Fibroblast of lung (primary cell): ENCODE results near the gene CAMKK1. TPM values are rescaled to one million over a fixed set of nuclear protein-coding genes. Genes with fewer than 3 reads are reported as not detected.
A peak's percentile ranks its signal among the peaks of the same experiment; 100 is the strongest.

Source experiments
- DNase-seq, 2 donors: peaks; one replicate each; pipeline versions ENCODE4 v3.0.0 to v3.0.0-alpha.2; 2010; ENCODE audit warnings: low read depth in 2 of 2
- H2AFZ ChIP-seq: 2 replicates; pipeline ENCODE4 v1.5.1; 2012; ENCODE audit warnings: low read length, control low read depth, inconsistent platforms
- H3K27ac ChIP-seq: 2 replicates; pipeline ENCODE4 v1.5.1; 2011; ENCODE audit warnings: low read length, control low read depth; ENCODE audit not compliant: insufficient read depth
- H3K27me3 ChIP-seq: 2 replicates; pipeline ENCODE4 v1.5.1; 2011; ENCODE audit warnings: mild to moderate bottlenecking, low read length; ENCODE audit not compliant: control insufficient read depth, insufficient read depth
- H3K36me3 ChIP-seq: 2 replicates; pipeline ENCODE4 v1.5.1; 2011; ENCODE audit warnings: low read length; ENCODE audit not compliant: control insufficient read depth, insufficient read depth
- H3K4me1 ChIP-seq: 2 replicates; pipeline ENCODE4 v1.5.1; 2011; ENCODE audit warnings: low read length; ENCODE audit not compliant: control insufficient read depth, insufficient read depth; ENCODE audit errors: extremely low read depth
- H3K4me2 ChIP-seq: 2 replicates; pipeline ENCODE4 v1.5.1; 2011; ENCODE audit warnings: low read length, control low read depth; ENCODE audit not compliant: insufficient read depth; ENCODE audit errors: extremely low read depth
- H3K4me3 ChIP-seq, 4 experiments: fragments of 200-600 bp in 1 of 4; sonication (generic) in 1 of 4; replicated peaks in 1 of 4; 2 replicates each; pipeline ENCODE4 v1.5.1; 2011 to 2016; ENCODE audit warnings: low read length in 4 of 4, low read depth in 3 of 4, mild to moderate bottlenecking in 3 of 4, control low read depth in 2 of 4, inconsistent platforms in 1 of 4, mixed read lengths in 1 of 4; ENCODE audit not compliant: insufficient read depth in 1 of 4; ENCODE audit errors: control extremely low read depth in 1 of 4
- H3K79me2 ChIP-seq: 2 replicates; pipeline ENCODE4 v1.5.1; 2012; ENCODE audit warnings: mild to moderate bottlenecking, low read length, inconsistent platforms; ENCODE audit not compliant: control insufficient read depth, insufficient read depth
- H3K9ac ChIP-seq: 2 replicates; pipeline ENCODE4 v1.5.1; 2011; ENCODE audit warnings: mild to moderate bottlenecking, low read length, control low read depth; ENCODE audit not compliant: insufficient read depth
- H3K9me3 ChIP-seq: 2 replicates; pipeline ENCODE4 v1.5.1; 2012; ENCODE audit warnings: low read depth, low read length; ENCODE audit not compliant: control insufficient read depth, insufficient read depth
- H4K20me1 ChIP-seq: 2 replicates; pipeline ENCODE4 v1.5.1; 2011; ENCODE audit warnings: low read length; ENCODE audit not compliant: control insufficient read depth, insufficient read depth; ENCODE audit errors: extremely low read depth
- CTCF ChIP-seq, 2 donors: IDR thresholded peaks in 1 of 2; conservative IDR thresholded peaks in 1 of 2; 1 replicate in 1 of 2; 2 replicates in 1 of 2; pipeline ENCODE4 v1.5.1; 2011 to 2012; ENCODE audit warnings: low read length in 2 of 2, control low read depth in 1 of 2, inconsistent platforms in 1 of 2, low read depth in 1 of 2, mild to moderate bottlenecking in 1 of 2
- EZH2 ChIP-seq: IDR thresholded peaks from 2 replicates; pipeline ENCODE4 v1.5.1; 2012; ENCODE audit warnings: low read length, control low read depth, mild to moderate bottlenecking; ENCODE audit errors: missing control alignments
- polyA plus RNA-seq, 2 donors: library from polyadenylated mRNA; depleted of rRNA in 1 of 2; stranded (reverse) in 1 of 2; unstranded in 1 of 2; fragments of >200 nt; gene quantifications; 2 replicates each; pipeline ENCODE4 v1.2.1, GENCODE V29; 2011 to 2012; ENCODE audit warnings: missing spikeins in 1 of 2
- total RNA-seq: library from RNA; depleted of rRNA; stranded (reverse); fragments of >200 nt; gene quantifications from 2 replicates; pipeline ENCODE4 v1.2.1, GENCODE V29; 2014

Gene CAMKK1
- total and polyA plus RNA-seq, 2 donors (not counting 1 experiment from before 2014, with no cell fraction given), result 0.41 to 2.5 TPM

- no peak overlapping the region for H3K4me2 ChIP-seq
- no peak overlapping the region for H3K4me3 ChIP-seq
- H3K36me3 ChIP-seq, result no peaks in the 10 kb centered on the region
- H2AFZ ChIP-seq, result no peak overlapping the region
- H3K27me3 ChIP-seq, result no peaks in the 10 kb centered on the region
- DNase-seq, result no peak
- no peaks in the 10 kb centered on the region for H3K9me3 ChIP-seq
- H3K27ac ChIP-seq, result no peak overlapping the region
- no peak overlapping the region for H3K9ac ChIP-seq
- H4K20me1 ChIP-seq, result no peaks in the 10 kb centered on the region
- H3K4me1 ChIP-seq, result no peaks in the 10 kb centered on the region
- H3K79me2 ChIP-seq, result no peaks in the 10 kb centered on the region
- TF ChIP-seq CTCF (conservative IDR thresholded peaks at IDR 0.05 in 1 of 2, IDR thresholded peaks at IDR 0.05 in 1 of 2; ENCODE audit: low read depth in 1 of 2, low read length in 2 of 2) (no peak), EZH2 (no peak)
Observed at GRCh38 chr17:3909257-3909656, 16.4 kb upstream of the CAMKK1 start.

GRCh38 chr17:3907483-3908216 is 14.8 kb upstream of the CAMKK1 start:
- no peaks in the 10 kb centered on the region for H3K27me3 ChIP-seq
- H3K4me1 ChIP-seq, result no peaks in the 10 kb centered on the region
- H2AFZ ChIP-seq, result no peak overlapping the region
- no peaks in the 10 kb centered on the region for H4K20me1 ChIP-seq
- no peak overlapping the region for H3K27ac ChIP-seq
- H3K4me2 ChIP-seq, result no peak overlapping the region
- no peak overlapping the region for H3K4me3 ChIP-seq
- H3K9ac ChIP-seq, result no peak overlapping the region
- no peaks in the 10 kb centered on the region for H3K36me3 ChIP-seq
- H3K79me2 ChIP-seq, result no peaks in the 10 kb centered on the region
- no peak for TF ChIP-seq EZH2
- TF ChIP-seq CTCF (conservative IDR thresholded peaks at IDR 0.05 in 1 of 2, IDR thresholded peaks at IDR 0.05 in 1 of 2; ENCODE audit: low read depth in 1 of 2, low read length in 2 of 2), result peak in 1 of 2 donors; percentile 14
- DNase-seq, result no peak
- H3K9me3 ChIP-seq, result no peaks in the 10 kb centered on the region

- no peak for DNase-seq
- Histone ChIP-seq H3K79me2 (no peaks in the 10 kb centered on the region), H3K9me3 (no peaks in the 10 kb centered on the region)
Observed at GRCh38 chr17:3906881-3907280, 14.0 kb upstream of the CAMKK1 start.

More at GRCh38 chr17:3906881-3907280, 14.0 kb upstream of the CAMKK1 start:
- Histone ChIP-seq H3K27me3 (no peaks in the 10 kb centered on the region), H3K27ac (no peak overlapping the region), H3K36me3 (no peaks in the 10 kb centered on the region), H3K4me1 (no peaks in the 10 kb centered on the region), H3K4me2 (no peak overlapping the region), H3K9ac (no peak overlapping the region), H3K4me3 (no peak overlapping the region), H4K20me1 (no peaks in the 10 kb centered on the region), H2AFZ (no peak overlapping the region)
- TF ChIP-seq CTCF (conservative IDR thresholded peaks at IDR 0.05 in 1 of 2, IDR thresholded peaks at IDR 0.05 in 1 of 2; ENCODE audit: low read depth in 1 of 2, low read length in 2 of 2), result no peak
- TF ChIP-seq EZH2, result no peak
